Ascending aorta (tissue), 2 donors: ENCODE measurements around the gene CHST11. TPM values are rescaled to one million over a fixed set of nuclear protein-coding genes. Genes with fewer than 3 reads are reported as not detected.

ENCODE experiments used
- DNase-seq, 2 donors: peaks; one replicate each; pipeline ENCODE4 v3.0.0-alpha.2; 2019; ENCODE audit warnings: low spot score in 2 of 2
- H3K27ac ChIP-seq, 2 donors: fragments of 200-600 bp; sonication (generic); one replicate each; pipeline ENCODE4 v1.5.1; 2016 to 2017; ENCODE audit warnings: mild to moderate bottlenecking in 1 of 2
- H3K27me3 ChIP-seq: fragments of 200-600 bp; sonication (generic); one replicate; pipeline ENCODE4 v1.5.1; 2017
- H3K36me3 ChIP-seq, 2 donors: fragments of 200-600 bp; sonication (generic); one replicate each; pipeline ENCODE4 v1.5.1; 2016
- H3K4me1 ChIP-seq, 2 donors: fragments of 200-600 bp; sonication (generic); one replicate each; pipeline ENCODE4 v1.5.1; 2016 to 2017; ENCODE audit warnings: mild to moderate bottlenecking in 1 of 2
- H3K4me3 ChIP-seq, 2 donors: fragments of 200-600 bp; sonication (generic); one replicate each; pipeline ENCODE4 v1.5.1; 2016 to 2017; ENCODE audit warnings: mild to moderate bottlenecking in 1 of 2
- H3K9me3 ChIP-seq, 2 donors: fragments of 200-600 bp; sonication (generic); one replicate each; pipeline ENCODE4 v1.5.1; 2016
- intact Hi-C: fragments of 100-400 bp; cut with DNase I; formaldehyde crosslinking; loops from one replicate; pipeline ENCODE4 v1.15.1; 2023
- total RNA-seq: library from RNA; depleted of rRNA; stranded (reverse); fragments of >200 nt; gene quantifications from one replicate; pipeline ENCODE4 v1.1.0, GENCODE V29; 2016
- TF ChIP-seq, protein P1 (sequence below), 3 experiments: fragments of 200-600 bp in 2 of 3; fragments of 450-650 bp in 1 of 3; sonication (generic) in 2 of 3; IDR thresholded peaks; one replicate each; pipeline ENCODE4 v1.5.1; 2016 to 2019; ENCODE audit warnings: antibody characterized with exemption in 3 of 3, mild to moderate bottlenecking in 1 of 3, moderate library complexity in 1 of 3

Gene CHST11
- total RNA-seq, 1 donor from 2014 or later, result 63.2 TPM

DNA sequence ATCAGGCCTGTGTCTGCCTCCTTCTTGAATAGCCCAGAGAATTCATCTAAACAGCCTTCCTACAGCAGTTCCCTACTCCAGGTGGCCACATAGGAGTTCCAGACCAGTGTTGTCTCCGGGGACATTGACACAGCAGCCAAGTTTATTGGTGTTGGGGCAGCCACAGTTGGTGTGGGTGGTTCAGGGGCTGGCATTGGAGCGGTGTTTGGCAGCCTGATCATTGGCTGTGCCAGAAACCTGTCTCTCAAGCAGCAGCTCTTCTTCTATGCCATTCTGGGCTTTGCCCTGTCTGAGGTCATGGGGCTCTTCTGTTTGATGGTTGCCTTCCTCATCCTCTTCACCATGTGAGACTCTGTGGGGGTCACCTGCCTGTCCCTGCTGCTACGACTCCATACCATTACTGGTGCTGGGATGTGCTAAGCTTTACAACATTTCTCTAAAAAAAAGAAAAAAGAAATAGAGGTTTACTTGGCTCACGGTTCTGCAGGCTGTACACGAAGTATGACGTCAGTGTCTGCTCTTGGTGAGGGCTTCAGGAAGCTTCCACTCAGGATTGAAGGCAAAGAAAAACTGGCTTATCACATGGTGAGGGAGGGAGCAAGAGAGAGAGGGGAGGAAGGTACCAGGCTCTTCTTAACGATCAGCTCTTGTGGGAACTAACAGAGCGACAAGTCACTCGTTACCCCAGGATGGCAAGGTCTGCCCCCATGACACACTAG, 57.5 kb downstream of the CHST11 start:
- Histone ChIP-seq H3K4me1 (peaks cover 3 to 10% of the 10 kb centered on the region in 2 donors), H3K27ac (no peak overlapping the region), H3K36me3 (no peaks in the 10 kb centered on the region), H3K4me3 (no peak overlapping the region), H3K9me3 (no peaks in the 10 kb centered on the region), H3K27me3 (no peaks in the 10 kb centered on the region)
- TF ChIP-seq, protein P1, sequence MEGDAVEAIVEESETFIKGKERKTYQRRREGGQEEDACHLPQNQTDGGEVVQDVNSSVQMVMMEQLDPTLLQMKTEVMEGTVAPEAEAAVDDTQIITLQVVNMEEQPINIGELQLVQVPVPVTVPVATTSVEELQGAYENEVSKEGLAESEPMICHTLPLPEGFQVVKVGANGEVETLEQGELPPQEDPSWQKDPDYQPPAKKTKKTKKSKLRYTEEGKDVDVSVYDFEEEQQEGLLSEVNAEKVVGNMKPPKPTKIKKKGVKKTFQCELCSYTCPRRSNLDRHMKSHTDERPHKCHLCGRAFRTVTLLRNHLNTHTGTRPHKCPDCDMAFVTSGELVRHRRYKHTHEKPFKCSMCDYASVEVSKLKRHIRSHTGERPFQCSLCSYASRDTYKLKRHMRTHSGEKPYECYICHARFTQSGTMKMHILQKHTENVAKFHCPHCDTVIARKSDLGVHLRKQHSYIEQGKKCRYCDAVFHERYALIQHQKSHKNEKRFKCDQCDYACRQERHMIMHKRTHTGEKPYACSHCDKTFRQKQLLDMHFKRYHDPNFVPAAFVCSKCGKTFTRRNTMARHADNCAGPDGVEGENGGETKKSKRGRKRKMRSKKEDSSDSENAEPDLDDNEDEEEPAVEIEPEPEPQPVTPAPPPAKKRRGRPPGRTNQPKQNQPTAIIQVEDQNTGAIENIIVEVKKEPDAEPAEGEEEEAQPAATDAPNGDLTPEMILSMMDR (IDR thresholded peaks at IDR 0.05), result no peak
- intact Hi-C loops, result no loop called here
- DNase-seq, result no peak

DNA sequence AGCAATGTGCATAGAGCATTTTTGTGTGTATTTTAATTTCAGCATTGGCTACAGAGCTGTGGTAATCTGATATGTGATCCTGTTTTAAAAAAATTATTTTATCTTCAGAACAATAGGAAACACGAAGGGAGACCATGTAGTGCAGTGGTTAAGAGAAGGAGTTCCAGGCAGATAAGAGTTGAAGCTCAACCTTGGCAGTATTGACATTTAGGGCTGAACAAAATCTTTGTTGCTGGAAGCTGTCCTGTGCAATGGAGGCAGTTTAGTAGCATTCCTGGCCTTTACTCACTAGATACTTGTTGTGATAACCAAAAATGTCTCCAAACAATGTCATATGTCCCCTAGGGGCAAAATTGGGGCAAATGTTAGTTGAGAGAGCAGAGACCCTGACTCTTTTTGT, 59.2 kb downstream of the CHST11 start:
- Histone ChIP-seq H3K4me3 (no peak overlapping the region), H3K27ac (no peak overlapping the region), H3K9me3 (no peaks in the 10 kb centered on the region), H3K36me3 (no peaks in the 10 kb centered on the region), H3K4me1 (peaks cover 6 to 22% of the 10 kb centered on the region in 2 donors), H3K27me3 (no peaks in the 10 kb centered on the region)
- DNase-seq, result no peak
- TF ChIP-seq, protein P1 (IDR thresholded peaks at IDR 0.05), result no peak
- intact Hi-C loops, result no loop called here

DNA sequence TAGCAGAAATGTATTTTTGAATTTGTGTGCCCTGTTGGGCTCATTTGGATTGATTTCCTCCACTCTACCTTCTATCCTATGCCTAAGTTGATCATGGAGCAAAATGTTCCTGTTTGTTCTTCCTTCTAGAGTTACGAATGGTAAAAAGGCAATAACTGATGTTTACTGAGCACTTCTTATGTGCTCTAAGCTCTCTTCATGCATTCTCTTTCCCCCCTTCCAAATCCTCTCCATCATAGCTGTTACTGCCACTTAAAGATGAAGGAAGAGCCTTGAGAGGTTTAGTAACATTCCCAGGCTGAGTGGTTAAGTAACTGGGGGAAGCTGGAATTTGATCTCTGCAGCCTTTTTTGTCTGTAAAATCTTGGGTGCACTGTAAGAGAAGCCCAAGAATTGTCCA, 60.1 kb downstream of the CHST11 start:
- no peak overlapping the region for H3K27ac ChIP-seq
- H3K36me3 ChIP-seq, result no peaks in the 10 kb centered on the region
- no peaks in the 10 kb centered on the region for H3K9me3 ChIP-seq
- peaks cover 6 to 24% of the 10 kb centered on the region in 2 donors for H3K4me1 ChIP-seq
- no peaks in the 10 kb centered on the region for H3K27me3 ChIP-seq
- intact Hi-C loops, result no loop called here
- no peak overlapping the region for H3K4me3 ChIP-seq
- TF ChIP-seq, protein P1 (IDR thresholded peaks at IDR 0.05), result no peak
- DNase-seq, result no peak

DNA sequence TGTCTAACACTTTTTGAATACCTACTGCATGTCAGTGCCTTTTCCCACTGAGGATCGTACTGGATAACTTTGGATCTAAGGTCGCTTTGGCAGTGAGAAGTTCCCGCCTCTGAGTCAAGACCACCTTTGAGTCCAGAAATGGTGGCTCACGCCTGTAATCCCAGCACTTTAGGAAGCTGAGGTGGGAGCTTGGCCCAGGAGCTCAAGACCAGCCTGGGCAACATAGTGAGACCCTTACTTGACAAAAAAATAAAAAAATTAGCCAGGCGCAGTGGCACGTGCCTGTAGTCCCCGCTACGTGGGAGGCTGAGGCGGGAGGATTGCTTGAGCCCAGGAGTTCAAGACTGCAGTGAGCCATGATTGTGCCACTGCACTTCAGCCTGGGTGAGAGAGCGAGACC, 61.1 kb downstream of the CHST11 start:
- intact Hi-C loops, result no loop called here
- Histone ChIP-seq H3K4me1 (peaks cover 6 to 32% of the 10 kb centered on the region in 2 donors), H3K9me3 (no peaks in the 10 kb centered on the region)

GRCh38 chr12:104519190-104520019, 62.7 kb downstream of the CHST11 start:
- Histone ChIP-seq H3K9me3 (no peaks in the 10 kb centered on the region), H3K36me3 (no peaks in the 10 kb centered on the region), H3K27me3 (no peaks in the 10 kb centered on the region), H3K27ac (no peak overlapping the region), H3K4me3 (no peak overlapping the region), H3K4me1 (peaks cover 6 to 43% of the 10 kb centered on the region in 2 donors)
- TF ChIP-seq, protein P1 (IDR thresholded peaks at IDR 0.05), result no peak
- intact Hi-C loops, result no loop called here
- no peak for DNase-seq

More for the DNA sequence above, 61.1 kb downstream of the CHST11 start:
- DNase-seq, result no peak
- TF ChIP-seq, protein P1 (IDR thresholded peaks at IDR 0.05), result no peak
- Histone ChIP-seq H3K27me3 (no peaks in the 10 kb centered on the region), H3K36me3 (no peaks in the 10 kb centered on the region), H3K4me3 (no peak overlapping the region), H3K27ac (no peak overlapping the region)
